ENCODE data around the gene LRFN2. TPM values are rescaled to one million over a fixed set of nuclear protein-coding genes. Genes with fewer than 3 reads are reported as not detected.

Gene LRFN2
- total RNA-seq, 1 donor: not detected

GRCh38 chr6:40393641-40394040 is 193.5 kb downstream of the LRFN2 start:
- H4K20me1 ChIP-seq (ENCODE audit: insufficient read depth, low read length): no peaks in the 10 kb centered on the region
- H2AFZ ChIP-seq (ENCODE audit: low read length): no peak overlapping the region
- no peaks in the 10 kb centered on the region for H3K27me3 ChIP-seq (ENCODE audit: insufficient read depth, low read length)
- DNase-seq (ENCODE audit: insufficient read length, low spot score, missing footprints): no peak
- H3K27ac ChIP-seq (ENCODE audit: low read depth, low read length): no peak overlapping the region
- TF ChIP-seq CTCF (IDR thresholded peaks at IDR 0.05; ENCODE audit: extremely low read depth, low read depth, low read length): no peak
- H3K4me3 ChIP-seq (ENCODE audit: insufficient read depth, low read length): no peak overlapping the region
- no peaks in the 10 kb centered on the region for H3K9me3 ChIP-seq (ENCODE audit: low read depth, low read length)
- no peaks in the 10 kb centered on the region for H3K36me3 ChIP-seq (ENCODE audit: insufficient read depth, low read length)
- H3K79me2 ChIP-seq (ENCODE audit: insufficient read depth, low read length): no peaks in the 10 kb centered on the region
- H3K4me1 ChIP-seq (ENCODE audit: insufficient read depth, low read length): no peaks in the 10 kb centered on the region
- no peak overlapping the region for H3K4me2 ChIP-seq (ENCODE audit: insufficient read depth, low read length)

- Histone ChIP-seq H2AFZ (ENCODE audit: low read length) (no peak overlapping the region), H3K27me3 (ENCODE audit: insufficient read depth, low read length) (no peaks in the 10 kb centered on the region), H3K36me3 (ENCODE audit: insufficient read depth, low read length) (no peaks in the 10 kb centered on the region)
Observed at GRCh38 chr6:40392589-40392988, 194.6 kb downstream of the LRFN2 start.

GRCh38 chr6:40391851-40392517 is 195.2 kb downstream of the LRFN2 start:
- Histone ChIP-seq H3K4me1 (ENCODE audit: insufficient read depth, low read length) (no peaks in the 10 kb centered on the region), H3K9me3 (ENCODE audit: low read depth, low read length) (no peaks in the 10 kb centered on the region), H2AFZ (ENCODE audit: low read length) (no peak overlapping the region), H3K36me3 (ENCODE audit: insufficient read depth, low read length) (no peaks in the 10 kb centered on the region), H3K4me2 (ENCODE audit: insufficient read depth, low read length) (no peak overlapping the region), H3K4me3 (ENCODE audit: insufficient read depth, low read length) (no peak overlapping the region), H3K27ac (ENCODE audit: low read depth, low read length) (no peak overlapping the region), H3K79me2 (ENCODE audit: insufficient read depth, low read length) (no peaks in the 10 kb centered on the region), H4K20me1 (ENCODE audit: insufficient read depth, low read length) (no peaks in the 10 kb centered on the region), H3K27me3 (ENCODE audit: insufficient read depth, low read length) (no peaks in the 10 kb centered on the region)
- no peak for DNase-seq (ENCODE audit: insufficient read length, low spot score, missing footprints)
- TF ChIP-seq CTCF (IDR thresholded peaks at IDR 0.05; ENCODE audit: extremely low read depth, low read depth, low read length): no peak

More at GRCh38 chr6:40392589-40392988, 194.6 kb downstream of the LRFN2 start:
- H3K4me1 ChIP-seq (ENCODE audit: insufficient read depth, low read length): no peaks in the 10 kb centered on the region
- no peak overlapping the region for H3K4me2 ChIP-seq (ENCODE audit: insufficient read depth, low read length)
- no peak for DNase-seq (ENCODE audit: insufficient read length, low spot score, missing footprints)
- H4K20me1 ChIP-seq (ENCODE audit: insufficient read depth, low read length): no peaks in the 10 kb centered on the region
- TF ChIP-seq CTCF (IDR thresholded peaks at IDR 0.05; ENCODE audit: extremely low read depth, low read depth, low read length): no peak
- no peaks in the 10 kb centered on the region for H3K79me2 ChIP-seq (ENCODE audit: insufficient read depth, low read length)
- H3K27ac ChIP-seq (ENCODE audit: low read depth, low read length): no peak overlapping the region
- H3K4me3 ChIP-seq (ENCODE audit: insufficient read depth, low read length): no peak overlapping the region
- no peaks in the 10 kb centered on the region for H3K9me3 ChIP-seq (ENCODE audit: low read depth, low read length)

GRCh38 chr6:40391086-40391485 is 196.1 kb downstream of the LRFN2 start:
- Histone ChIP-seq H3K79me2 (ENCODE audit: insufficient read depth, low read length) (no peaks in the 10 kb centered on the region), H3K27me3 (ENCODE audit: insufficient read depth, low read length) (no peaks in the 10 kb centered on the region), H3K4me3 (ENCODE audit: insufficient read depth, low read length) (no peak overlapping the region), H3K4me2 (ENCODE audit: insufficient read depth, low read length) (no peak overlapping the region), H4K20me1 (ENCODE audit: insufficient read depth, low read length) (no peaks in the 10 kb centered on the region), H3K4me1 (ENCODE audit: insufficient read depth, low read length) (no peaks in the 10 kb centered on the region), H3K27ac (ENCODE audit: low read depth, low read length) (no peak overlapping the region), H3K9me3 (ENCODE audit: low read depth, low read length) (no peaks in the 10 kb centered on the region), H3K36me3 (ENCODE audit: insufficient read depth, low read length) (no peaks in the 10 kb centered on the region), H2AFZ (ENCODE audit: low read length) (no peak overlapping the region)
- no peak for DNase-seq (ENCODE audit: insufficient read length, low spot score, missing footprints)
- TF ChIP-seq CTCF (IDR thresholded peaks at IDR 0.05; ENCODE audit: extremely low read depth, low read depth, low read length): no peak

Measured in osteoblast (primary cell).